Hypothalamus (tissue), 51 donors: Measurements from ENCODE around the gene SLC25A11.

ENCODE experiments used
- DNase-seq, 51 donors: peaks; one replicate each; lab custom pipeline; 2025; lab: John Stamatoyannopoulos, UW

Gene SLC25A11

DNA sequence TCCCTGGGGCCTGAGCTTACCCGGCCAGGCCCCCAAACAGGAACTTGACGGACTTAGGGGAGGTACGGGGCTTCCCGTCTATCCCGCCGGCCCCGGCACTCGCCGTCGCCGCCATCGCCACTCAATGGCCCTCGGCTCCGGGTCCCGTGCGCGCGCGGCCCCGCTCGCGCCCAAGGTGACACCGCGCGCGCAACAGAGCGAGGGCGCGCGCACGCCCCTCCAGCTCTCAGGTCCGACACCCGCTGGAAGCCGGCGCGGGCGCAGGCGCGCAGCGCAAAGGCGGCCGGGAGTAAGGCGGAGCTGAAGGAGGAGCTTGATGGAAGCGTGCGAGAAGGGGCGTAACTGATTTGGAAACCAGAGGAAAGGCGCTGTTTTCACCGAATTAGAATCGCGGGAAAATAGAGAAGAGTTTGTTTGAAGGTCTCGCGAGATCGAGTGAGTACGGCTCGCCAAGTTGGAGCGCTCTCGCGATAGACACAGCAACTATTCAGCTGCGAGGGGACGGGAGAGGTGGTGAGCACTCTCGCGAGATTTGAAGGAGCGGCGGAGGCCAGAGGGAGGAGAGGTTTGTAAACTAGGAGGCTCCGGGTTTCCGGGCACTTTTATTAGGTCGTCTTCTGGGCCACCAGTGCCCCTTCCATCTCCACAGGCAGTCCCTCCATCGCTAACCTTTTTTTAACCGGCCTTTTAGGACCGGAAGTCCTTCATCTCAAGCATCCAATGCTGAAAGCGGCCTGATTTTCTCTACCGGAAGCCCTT lies at the start of gene SLC25A11, which contains the start of gene RNF167:
TSS of gene SLC25A11 (minus strand) at position 251 of the 759 bp plus-strand sequence. CDS start at position 115, 136 bp downstream.
TSS of gene RNF167 (plus strand) at position 473 of the 759 bp plus-strand sequence. CDS start 642 bp downstream, outside the sequence.
- peak; percentile 65 to 99 (median 93) for DNase-seq

DNA sequence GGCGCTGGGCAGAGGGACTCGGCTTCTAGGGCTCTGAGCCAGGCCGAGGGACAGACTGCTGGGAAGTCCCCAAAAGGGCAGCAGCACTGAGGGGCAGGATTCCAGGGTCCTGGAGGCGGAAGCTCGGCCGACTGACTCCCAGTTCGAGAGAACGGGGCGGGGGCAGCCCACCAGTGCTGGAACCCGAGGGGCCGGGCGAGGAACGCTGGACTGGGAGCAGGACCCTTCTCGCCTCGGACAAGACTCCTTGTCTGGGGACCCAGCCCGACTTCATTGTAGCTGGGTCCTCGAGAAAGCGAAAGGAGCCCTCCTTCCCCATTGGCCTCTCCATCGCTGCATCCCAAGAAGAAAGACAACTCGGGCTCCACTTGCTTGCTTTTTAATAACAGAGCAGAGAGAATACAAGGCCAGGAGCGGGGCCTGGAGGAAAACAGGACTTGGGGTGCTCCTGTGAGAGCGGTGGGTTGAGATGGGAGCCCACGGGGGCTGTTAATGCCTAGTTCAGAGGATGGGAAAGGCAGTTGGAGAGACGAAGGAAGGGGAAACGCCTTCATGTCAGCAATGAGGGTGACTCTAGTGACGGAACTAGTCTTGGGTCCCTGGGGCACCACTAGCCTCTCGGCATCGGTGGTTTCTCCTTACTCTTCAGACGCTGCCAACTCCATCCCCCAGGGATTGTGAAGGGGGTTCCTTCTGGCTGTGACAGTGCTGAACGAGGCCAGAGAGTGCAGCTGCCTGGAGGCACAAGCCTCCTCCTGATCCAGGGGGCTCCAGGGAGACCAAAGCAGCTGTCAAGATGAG lies 48.1 kb upstream of the SLC25A11 start:
- peak in 3 of 51 donors; percentile 53 to 58 (median 54) for DNase-seq

DNA sequence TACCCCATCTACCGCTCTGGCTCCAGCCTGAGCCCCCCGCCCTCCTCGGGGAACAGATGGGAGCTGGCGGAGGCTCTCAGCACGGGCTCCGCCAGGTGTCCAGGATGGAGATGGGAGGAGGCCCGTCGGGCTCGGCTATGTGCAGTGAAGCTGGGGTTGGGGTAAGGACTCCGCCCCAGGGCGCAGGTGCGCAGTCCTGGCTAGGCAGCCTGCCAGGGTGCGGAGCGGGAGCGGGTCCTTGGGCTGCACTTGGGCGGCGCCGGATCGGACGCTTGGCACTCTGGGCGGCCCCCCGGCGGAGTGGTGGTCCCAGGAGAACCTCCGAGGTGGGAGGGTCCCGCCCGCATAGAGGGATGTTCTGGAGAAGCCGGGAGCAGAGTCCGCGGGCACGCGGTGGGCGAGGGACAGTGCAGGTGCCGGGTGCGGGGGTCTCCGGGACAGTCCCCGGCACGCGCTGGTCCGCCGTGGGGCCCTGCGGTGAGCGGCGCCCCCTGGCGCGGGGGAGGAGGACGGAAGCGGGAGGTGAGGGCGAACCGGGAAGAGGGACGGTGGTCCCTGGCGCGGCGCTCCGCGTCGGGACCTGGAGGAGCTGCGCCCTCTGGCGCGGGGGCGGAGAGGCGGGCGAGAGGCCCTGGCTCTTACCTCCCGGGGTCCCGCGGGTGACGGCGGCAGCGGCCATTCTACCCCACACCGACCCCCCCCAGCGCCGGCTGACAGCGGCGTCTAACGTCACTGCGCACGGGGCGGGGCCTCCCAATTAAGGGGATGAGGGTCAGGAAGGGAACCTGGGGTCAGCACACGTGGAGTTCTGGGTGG lies 47.3 kb upstream of the SLC25A11 start, which contains the start of gene CAMTA2:
TSS of gene CAMTA2 (minus strand) at position 725 of the 816 bp plus-strand sequence. CDS start 1,453 bp downstream, outside the sequence.
- peak; percentile 24 to 90 (median 79) for DNase-seq

GRCh38 chr17:4986403-4986802 lies 46.6 kb upstream of the SLC25A11 start:
- peak in 2 of 51 donors; percentile 9 to 14 for DNase-seq

- DNase-seq: no peak
These were observed 42.5 kb upstream of the SLC25A11 start for GRCh38 chr17:4982305-4982704.

DNA sequence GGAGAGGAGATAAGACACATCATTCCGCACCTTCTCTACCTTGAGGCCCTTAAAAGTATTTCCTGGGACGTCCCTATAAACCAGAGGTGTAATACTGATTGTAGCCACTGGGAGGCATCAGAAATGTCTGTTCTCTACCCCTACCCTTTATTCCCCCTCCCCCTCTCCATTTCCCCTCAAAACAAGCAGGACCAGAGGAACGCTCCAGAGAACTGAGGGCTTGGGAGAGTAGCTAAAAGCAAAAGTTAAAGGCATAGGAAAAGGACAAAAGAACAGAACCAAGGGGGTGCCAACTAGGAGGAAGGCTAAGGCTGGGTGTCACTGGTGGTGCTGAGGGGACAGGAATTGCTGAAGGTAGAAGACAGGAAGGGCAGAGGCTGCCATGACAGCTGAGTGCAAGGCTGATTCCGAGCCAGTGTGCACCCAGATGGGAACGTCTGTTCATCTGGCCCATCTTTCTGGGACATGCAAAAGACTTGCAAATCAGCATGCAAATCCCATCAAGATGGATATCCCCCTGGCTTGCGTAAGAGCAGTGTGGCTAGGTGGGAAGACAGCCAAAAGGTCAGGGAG lies 40.9 kb upstream of the SLC25A11 start:
- DNase-seq: peak in 2 of 51 donors; percentile 15 to 32

DNA sequence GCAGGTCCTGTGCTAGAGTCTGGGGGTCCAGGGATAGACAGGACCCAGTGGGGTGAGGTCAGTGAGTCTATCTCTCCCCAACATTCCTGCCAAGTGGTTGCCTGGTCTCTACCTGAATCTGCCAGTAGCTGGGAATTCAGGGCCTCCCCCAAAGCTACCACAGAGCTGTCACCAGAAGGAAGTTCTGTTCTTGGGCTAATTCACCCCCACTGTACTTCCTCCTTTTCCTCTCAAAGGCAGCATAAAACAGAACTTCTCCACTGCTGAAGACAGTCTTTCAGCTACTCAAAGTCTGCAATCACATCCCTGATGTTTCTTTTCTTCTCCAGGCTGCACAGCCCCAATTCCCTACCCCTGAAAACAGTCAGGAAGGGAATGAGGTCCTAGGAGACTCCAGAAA lies 38.9 kb upstream of the SLC25A11 start:
- DNase-seq: no peak

GRCh38 chr17:4974115-4974670 lies 34.3 kb upstream of the SLC25A11 start:
- DNase-seq: peak in 1 of 51 donors; percentile 17

GRCh38 chr17:4973256-4974114 lies 33.6 kb upstream of the SLC25A11 start:
- DNase-seq: no peak

GRCh38 chr17:4972752-4973151 lies 32.9 kb upstream of the SLC25A11 start:
- DNase-seq: no peak

- no peak for DNase-seq
These were observed 32.5 kb upstream of the SLC25A11 start for GRCh38 chr17:4972322-4972721.

DNA sequence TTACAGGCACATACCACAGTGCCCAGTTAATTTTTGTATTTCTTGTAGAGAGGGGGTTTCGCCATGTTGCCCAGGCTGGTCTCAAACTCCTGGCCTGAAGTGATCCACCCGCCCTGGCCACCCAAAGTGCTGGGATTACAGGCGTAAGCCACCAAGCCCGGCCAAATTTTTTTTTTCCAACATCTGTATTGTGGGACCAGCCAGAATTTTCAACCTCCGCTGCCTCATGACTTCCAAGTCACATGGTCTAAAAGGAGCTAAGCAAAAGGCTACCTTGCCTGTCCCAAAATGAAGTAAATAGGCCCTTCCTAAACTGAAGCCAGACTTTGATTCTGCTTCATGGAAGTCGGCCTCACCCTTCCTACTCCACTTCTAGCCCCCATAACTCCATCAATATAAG lies 32.0 kb upstream of the SLC25A11 start:
- no peak for DNase-seq

DNA sequence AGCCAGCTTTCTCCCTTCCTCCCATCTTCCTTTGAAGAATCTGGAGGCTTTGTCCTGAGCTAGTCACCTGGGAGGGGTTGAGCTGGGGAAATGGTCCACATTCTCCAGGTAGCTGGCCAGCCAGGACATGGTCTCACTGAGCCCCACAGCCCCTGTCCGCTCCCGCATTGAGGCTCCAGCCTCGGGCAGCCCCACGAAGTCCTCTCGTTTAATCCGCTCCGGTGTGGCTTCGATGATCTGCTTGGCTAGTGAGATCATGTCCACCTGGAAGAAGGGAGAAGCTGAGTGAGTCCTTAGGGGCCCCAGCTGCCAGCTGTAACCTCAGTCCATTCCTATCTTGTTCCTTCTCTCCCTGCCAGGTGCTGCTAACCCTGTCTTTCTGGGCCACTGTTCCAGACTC lies 30.4 kb upstream of the SLC25A11 start:
- no peak for DNase-seq

DNA sequence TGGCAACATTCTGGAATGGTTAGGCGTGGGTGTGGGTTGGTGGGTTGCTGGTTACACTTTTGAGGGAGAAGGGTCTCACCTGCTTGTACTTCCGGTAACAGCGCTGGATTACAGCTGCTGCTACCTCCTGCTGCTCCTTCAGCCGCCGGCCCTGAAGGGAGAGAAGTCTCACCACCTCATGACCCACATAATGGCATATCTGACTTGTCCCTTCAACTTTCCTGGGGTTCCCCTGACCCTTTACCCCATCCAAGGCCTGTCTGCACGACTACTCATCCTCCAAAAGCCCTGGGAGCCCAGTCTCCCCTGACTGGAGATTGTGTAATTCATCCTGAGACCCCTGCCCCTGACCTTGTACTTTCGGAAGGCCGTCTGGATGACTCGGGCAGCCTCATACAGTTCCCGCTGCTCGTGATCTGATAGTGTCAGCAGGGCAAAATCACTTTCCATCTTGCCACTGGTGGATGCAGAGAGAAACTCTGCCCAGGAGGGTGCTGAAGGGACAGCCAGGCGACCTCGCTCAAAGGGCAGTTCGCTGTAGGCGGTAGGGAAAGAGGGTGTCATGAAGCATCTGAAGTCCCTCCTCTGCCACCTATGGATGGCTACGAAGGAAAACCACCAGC lies 29.8 kb upstream of the SLC25A11 start:
- no peak for DNase-seq

GRCh38 chr17:4969047-4969550 lies 29.3 kb upstream of the SLC25A11 start:
- peak in 3 of 51 donors; percentile 4 to 30 (median 29) for DNase-seq

DNA sequence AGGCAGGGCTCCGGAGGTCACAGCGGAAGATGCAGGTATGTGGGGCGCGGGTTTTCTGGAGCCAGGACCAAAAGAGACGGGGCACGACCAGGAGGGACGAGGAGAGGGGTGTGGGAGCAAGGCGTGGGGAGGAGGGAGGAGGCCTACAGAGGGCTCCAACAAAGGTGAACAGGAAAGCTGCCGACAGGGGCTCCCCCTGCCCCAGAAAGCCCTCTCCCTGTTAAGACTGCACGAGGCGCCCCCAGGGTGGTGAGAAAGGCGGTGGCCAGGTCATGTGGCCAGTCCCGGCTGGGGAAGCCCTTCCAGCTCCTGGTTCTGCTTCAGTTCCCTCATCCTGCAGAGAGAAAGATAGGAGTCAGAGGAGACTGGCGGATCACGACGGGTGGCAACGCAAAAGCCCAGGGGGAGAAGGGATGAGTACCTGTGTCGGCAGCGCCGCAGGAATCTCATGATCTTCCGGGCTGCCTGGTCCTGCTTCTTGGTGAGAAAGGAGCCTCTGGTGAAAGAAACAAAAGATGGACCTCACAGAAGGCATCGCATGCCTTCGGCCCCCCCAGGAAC lies 28.7 kb upstream of the SLC25A11 start:
- DNase-seq: peak in 16 of 51 donors; percentile 15 to 45 (median 31)

GRCh38 chr17:4967539-4968485 lies 28.0 kb upstream of the SLC25A11 start, which contains the start of gene SPAG7:
Gene SPAG7, minus strand, starts transcription at chr17:4967817. Its CDS starts 13 bp downstream, at chr17:4967804.
- peak; percentile 89 to 100 (median 96) for DNase-seq
